Activated CD4-positive, alpha-beta T cell treated with anti-CD3 and anti-CD28 coated beads, Interleukin-2, Interleukin-4, amounts not matched to agents 100 ng/mL and 50 ng/mL, durations not matched to agents 16 hours and 8 hours (primary cell): ENCODE measurements around the gene MPC1L.
"Not testable (repeated sequence)": the region's sequence is repeated elsewhere in the genome, so short reads cannot be mapped to it uniquely, and the experiment has no call there.

Experiments used
- DNase-seq: peaks from one replicate; pipeline ENCODE4 v3.0.0-alpha.2; 2020; ENCODE audit warnings: low spot score

Gene MPC1L

GRCh38 chrX:40623139-40623536 is at the start of gene MPC1L:
Gene MPC1L (plus strand): TSS chrX:40623428. CDS start chrX:40623566, 138 bp downstream.
- DNase-seq, result no peak

GRCh38 chrX:40573763-40574162 is 49.5 kb upstream of the MPC1L start:
- DNase-seq, result peak; percentile 43

DNA sequence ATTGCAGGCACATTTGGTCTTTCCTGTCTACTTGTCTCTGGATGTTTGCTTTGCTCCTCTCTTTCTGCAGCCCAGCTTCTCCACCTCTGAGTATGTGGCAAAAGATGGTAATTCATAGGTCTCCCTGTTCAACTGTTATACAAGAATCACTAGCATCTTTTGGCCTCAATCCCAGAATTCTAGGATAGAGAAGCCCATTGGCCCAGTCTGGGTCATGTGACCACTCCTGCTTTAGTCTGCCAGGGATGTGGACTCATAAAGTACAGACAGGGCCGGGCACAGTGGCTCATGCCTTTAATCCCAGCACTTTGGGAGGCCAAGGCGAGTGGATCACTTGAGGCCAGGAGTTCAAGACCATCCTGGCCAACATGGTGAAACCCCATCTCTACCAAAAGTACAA is 47.8 kb upstream of the MPC1L start:
- not testable (repeated sequence) for DNase-seq

DNA sequence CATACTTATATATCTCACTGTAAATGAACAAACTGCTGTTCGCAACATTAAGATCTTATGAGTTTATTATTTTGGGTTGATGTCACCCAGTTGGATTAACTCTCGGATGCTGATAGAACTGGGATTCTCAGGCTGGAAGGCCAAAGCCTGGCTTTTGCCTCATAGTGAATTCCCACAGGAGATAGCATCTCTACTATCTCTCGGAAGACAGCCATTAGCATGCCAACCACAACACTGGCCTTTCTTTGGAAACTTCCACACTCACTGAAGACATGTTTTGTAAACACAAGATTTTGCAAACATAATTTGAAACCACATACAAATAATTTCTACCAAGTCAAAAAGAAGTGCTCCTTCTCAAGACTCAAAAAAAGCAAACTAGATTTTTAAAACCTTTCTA is 46.9 kb upstream of the MPC1L start:
- DNase-seq, result no peak

DNA sequence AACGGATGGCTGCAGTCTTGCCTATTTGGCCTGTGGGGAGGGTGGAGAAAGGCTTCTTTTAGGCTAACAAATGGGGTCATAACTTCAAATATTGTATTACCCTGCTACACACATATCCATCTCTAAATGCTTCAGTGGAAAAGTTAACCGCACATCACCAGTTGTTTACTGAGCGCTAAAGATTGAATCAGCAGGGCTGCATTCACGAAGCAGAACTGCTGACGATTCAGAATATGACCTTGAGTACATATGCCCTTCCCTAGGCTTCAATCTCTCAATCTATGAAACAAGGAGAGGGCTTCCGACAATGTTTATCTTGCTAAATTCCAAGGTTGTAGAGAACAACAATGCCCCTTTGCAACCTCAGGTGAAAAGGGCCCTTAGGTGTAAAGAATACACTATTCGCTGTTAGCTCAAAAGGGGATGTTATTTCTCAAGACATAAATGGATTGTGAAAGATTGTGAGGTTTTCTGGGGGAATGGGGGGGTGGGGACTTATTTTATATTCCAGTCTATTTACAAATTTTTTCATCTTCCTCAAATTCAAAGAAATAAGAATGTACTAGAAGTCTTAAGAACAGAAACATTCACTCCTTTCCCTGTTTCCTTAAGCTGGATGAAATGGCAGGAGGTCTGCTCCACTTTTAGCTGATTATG is 45.1 kb upstream of the MPC1L start:
- DNase-seq, result no peak

- no peak for DNase-seq
Observed at GRCh38 chrX:40579141-40579540, 44.1 kb upstream of the MPC1L start.

DNA sequence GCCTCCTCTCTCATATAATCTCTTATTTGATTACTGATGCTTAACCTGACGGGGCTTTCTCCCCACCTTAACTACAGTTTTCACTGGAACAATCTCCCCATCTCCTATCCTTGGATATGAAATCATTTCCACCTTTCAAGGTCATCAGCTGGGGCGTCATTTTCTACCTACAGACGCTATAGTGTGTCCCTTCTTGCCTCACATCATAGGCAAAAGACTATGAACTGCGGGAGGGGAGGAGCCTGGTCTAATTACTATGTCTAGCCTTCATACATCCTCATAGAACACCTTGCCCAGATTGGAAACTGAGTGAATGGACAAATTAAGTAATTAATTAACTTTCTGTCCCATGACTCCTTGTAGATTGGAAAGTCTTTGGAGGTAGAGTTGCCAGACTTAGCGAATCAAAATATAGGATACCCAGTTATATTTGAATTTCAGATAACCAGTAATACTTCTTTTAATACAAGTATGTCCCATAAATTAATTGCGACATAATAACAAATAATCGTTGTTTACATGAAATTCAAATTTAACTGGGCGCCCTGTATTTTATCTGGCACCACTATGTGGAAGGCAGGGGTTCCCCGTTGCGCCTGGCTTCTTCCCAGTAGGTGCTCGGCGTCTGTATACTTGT is 43.2 kb upstream of the MPC1L start:
- no peak for DNase-seq

GRCh38 chrX:40580537-40581335 is 42.5 kb upstream of the MPC1L start, which contains the start of gene ATP6AP2:
Gene ATP6AP2 (plus strand): TSS chrX:40580970. CDS start chrX:40581066, 96 bp downstream.
- peak; percentile 94 for DNase-seq

- DNase-seq, result no peak
Observed at GRCh38 chrX:40581336-40581920, 41.8 kb upstream of the MPC1L start.

DNA sequence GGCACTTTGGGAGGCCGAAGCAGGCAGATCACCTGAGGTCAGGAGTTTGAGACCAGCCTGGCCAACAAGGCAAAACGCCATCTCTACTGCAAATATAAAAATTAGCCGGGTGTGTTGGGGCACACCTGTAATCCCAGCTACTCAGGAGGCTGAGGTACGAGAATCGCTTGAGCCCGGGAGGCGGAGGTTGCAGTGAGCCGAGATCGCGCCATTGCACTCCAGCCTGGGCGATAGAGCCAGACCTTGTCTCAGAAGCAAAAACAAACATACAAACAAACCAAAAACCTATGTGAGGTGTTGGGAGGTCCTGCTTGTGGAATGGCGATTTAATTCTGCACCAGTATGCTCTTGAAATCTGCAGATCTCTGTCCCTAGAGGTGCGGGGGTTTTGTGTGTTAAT is 41.0 kb upstream of the MPC1L start:
- DNase-seq, result not testable (repeated sequence)

DNA sequence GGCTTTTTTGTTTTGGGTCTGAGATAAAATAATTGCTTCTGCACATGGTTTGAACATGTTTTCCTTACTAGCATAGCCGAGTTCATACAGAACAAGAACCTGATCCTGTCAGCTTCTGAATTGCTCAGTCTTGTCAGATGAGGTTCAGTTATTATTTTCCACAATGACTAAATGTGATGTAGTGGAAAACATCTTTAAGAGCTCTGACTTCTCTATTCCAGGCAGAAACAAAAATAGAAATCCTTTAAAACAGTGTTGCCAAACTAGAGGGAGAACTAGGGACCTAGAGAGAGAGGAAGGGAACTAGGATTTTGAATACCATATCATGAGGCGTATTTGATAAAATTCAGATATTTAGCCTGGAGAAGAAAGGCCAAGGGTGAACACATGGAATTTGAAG is 40.4 kb upstream of the MPC1L start:
- DNase-seq, result no peak

- not testable (repeated sequence) for DNase-seq
Observed at GRCh38 chrX:40587623-40588022, 35.6 kb upstream of the MPC1L start.

- peak; percentile 58 for DNase-seq
Observed at GRCh38 chrX:40589616-40590321, 33.5 kb upstream of the MPC1L start.

- no peak for DNase-seq
Observed at GRCh38 chrX:40603446-40603845, 19.8 kb upstream of the MPC1L start.

DNA sequence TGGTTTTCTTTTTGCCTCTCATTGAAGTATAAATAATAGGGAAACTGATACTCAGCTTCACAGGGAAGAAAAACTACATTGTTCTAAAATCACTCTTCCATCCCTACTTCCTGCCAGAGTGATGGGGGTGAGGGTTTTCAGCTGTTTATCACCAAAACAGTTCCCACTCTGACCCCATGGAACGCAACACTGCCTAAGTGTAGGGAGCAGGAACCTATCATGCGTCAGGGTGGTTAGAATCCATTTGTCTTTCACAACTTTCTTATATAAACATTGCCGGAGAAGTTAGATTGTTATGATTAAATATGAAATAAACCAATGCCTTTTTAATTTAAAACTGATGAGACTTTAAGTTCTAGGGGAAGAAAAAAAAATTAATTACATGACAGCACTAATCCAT is 15.8 kb upstream of the MPC1L start:
- no peak for DNase-seq

DNA sequence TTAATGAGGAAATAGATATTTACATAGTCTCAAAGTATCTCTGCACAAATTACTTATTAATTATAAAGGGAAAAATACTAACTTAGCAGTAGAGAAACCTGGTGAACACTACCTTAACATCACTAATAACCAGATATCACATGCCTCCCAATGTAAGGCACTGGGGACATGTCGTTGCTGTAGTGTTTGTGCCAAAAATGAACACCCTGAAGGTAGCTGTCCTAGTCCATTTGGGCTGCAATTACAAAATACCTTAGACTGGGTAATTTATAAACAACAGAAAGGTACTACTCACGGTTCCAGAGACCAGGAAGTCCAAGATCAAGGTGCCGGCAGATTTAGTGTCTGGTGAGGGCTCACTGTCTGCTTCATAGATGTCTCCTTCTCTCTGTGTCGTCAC is 10.7 kb upstream of the MPC1L start:
- DNase-seq, result no peak

DNA sequence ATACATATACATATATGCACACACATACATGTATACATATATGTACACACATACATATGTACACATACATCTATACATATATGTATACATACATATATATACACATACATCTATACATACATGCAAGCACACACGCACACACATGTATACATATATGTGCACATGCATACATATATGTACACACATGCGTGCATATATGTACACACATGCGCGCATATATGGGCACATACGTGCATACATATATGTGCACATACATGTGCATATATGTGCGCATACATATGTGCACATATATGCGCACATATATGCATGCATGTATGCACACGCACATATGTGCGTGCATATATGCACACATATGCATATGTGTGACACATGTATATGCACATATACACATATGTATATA is 7.3 kb upstream of the MPC1L start:
- no peak for DNase-seq

- DNase-seq, result no peak
Observed at GRCh38 chrX:40617566-40617965, 5.7 kb upstream of the MPC1L start.

DNA sequence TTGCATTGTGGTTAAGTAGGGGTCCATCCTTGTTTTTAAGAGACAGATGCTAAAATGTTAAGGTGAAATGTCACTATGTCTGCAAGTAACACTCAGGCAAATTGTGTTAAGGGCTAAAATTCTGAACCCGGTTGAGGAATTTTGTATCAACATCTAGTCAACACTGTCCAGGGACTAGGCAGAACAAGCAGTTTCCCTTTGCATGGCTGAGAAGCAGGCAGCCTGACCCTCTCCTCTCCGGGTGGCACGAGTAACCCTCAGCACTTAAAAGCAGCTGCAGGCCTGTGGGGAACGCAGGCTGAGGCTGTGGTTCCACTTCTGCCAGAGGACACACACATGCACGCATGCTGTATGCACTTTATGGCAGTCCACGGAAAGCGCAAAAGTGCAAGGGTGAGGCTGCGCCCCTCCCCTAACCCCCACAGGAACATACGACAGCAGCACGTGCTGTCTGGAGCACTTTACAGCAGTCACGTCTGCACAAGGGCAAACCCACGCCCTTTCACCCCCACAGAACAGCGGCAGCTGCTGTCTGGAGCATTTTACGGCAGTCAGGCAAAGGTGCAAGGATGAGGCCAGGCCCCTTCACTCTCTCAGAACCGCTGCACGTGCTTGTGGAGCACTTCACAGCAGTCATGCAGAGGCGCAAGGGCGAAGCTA is 619 bp upstream of the MPC1L start:
- DNase-seq, result no peak

DNA sequence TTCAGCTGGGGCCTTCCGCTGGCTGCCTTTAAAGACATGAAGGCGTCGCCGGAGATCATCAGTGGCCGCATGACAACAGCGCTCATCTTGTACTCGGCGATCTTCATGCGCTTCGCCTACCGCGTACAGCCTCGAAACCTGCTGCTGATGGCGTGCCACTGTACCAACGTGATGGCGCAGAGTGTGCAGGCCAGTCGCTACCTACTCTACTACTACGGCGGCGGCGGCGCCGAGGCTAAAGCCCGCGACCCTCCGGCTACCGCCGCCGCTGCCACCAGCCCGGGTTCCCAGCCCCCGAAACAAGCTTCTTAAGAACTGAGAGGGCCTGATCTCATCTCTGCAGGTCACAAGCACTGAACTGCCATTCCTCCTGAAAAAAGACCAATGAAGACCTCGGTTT is 437 bp downstream of the MPC1L start:
- DNase-seq, result no peak

- no peak for DNase-seq
Observed at GRCh38 chrX:40625294-40625693, 2.1 kb downstream of the MPC1L start.

DNA sequence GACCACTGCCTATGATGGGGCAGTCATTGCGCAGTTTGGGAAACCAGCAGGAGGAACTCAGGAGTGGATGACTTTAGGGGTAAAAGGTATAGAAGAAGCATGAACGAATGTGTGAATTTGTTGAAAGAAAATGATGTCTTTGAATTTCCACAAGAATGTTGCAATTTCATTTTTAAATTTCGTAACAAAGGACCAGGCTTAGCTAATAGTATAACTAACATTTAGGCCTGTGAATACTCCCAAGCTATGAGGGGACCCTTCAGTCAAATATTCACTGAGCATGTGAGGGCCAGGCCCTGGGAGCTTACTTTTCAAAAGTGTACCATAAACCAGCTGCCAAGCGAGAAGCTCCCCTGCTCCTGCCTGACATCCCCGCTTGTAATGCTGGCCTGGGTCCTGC is 5.3 kb downstream of the MPC1L start:
- DNase-seq, result no peak
